ENCODE results near the gene TOPORS. TPM values are rescaled to one million over a fixed set of nuclear protein-coding genes. Genes with fewer than 3 reads are reported as not detected.

Gene TOPORS
- total RNA-seq, 2 experiments from 2014 or later = 14.3 to 15.2 TPM

DNA sequence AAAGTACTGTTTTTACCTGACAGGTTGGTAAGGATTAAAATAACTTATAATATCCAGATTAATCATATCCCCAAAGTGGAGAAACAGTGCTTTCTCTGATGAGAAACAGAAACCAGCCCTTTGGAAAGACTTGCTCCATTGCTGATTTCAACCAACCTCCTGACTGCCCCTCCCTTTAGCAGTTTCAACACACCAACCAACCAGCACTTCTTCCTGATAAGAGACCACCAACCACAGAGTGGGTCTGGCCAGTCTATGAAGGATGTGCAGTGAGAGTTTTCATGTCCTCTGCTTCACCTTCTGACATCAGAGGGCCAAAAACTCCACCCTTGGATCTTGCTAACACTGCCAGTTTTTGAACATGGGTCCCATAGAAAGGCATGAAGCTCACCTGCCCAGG is 54.5 kb downstream of the TOPORS start:
- Mint-ChIP-seq H3K27ac (peak overlapping the region; percentile 41), H3K4me3 (no peak overlapping the region), H3K4me1 (ENCODE audit: low read depth) (peaks cover 2% of the 10 kb centered on the region), H3K9me3 (no peaks in the 10 kb centered on the region), H3K36me3 (ENCODE audit: low read depth) (peaks cover 15% of the 10 kb centered on the region), H3K27me3 (ENCODE audit: low read depth) (no peaks in the 10 kb centered on the region)
- CTCF ChIA-PET = no interaction called here
- DNase-seq = no peak
- intact Hi-C loops (cut with micrococcal nuclease) = no loop called here

DNA sequence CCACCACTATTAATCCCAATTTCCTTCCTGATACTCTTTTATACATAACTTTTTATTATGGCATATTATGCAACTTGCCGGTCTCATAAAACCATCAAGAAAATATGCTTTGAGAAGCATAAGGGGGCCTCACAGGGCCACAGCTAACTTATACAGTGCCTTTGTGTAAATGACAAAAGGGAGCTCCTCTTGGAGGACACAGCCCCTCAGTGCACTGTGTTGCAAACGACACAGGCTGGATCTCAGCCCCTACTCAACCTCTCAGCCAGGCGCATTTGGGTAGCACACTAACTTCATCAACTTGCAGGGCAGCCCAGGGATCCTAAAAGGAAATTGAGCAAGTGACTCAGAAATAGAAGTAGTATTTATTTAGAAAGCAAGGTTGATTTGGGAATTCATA is 61.8 kb downstream of the TOPORS start:
- no peaks in the 10 kb centered on the region for H3K27me3 Mint-ChIP-seq (ENCODE audit: low read depth)
- peaks cover 21% of the 10 kb centered on the region for H3K36me3 Mint-ChIP-seq (ENCODE audit: low read depth)
- no peak overlapping the region for H3K4me3 Mint-ChIP-seq
- intact Hi-C loops (cut with micrococcal nuclease) = no loop called here
- H3K27ac Mint-ChIP-seq = no peak overlapping the region
- no peaks in the 10 kb centered on the region for H3K9me3 Mint-ChIP-seq
- CTCF ChIA-PET = no interaction called here
- no peaks in the 10 kb centered on the region for H3K4me1 Mint-ChIP-seq (ENCODE audit: low read depth)
- no peak for DNase-seq

Other genes with a start within 250 kb of the TOPORS start
- 10 to 100 TPM; 13.2 to 14.8 TPM for gene ACO1, start 167.9 kb downstream of the TOPORS start, total RNA-seq
- gene RIGI, start 26.4 kb downstream of the TOPORS start, total RNA-seq = 1 to 10 TPM; 7.5 to 8.4 TPM
- 10 to 100 TPM; 25.8 to 27.1 TPM for gene SMIM27, start 259 bp downstream of the TOPORS start, total RNA-seq
- gene NDUFB6, start 20.6 kb upstream of the TOPORS start, total RNA-seq = 10 to 100 TPM; 73.9 to 75.7 TPM
- under 1 TPM in 1 of 2 experiments, not detected in 1; 0.02 TPM for gene TAF1L, start 83.1 kb upstream of the TOPORS start, total RNA-seq
- not detected for gene TMEM215, start 231.0 kb upstream of the TOPORS start, total RNA-seq